ENCODE measurements around the gene COPA. TPM values are rescaled to one million over a fixed set of nuclear protein-coding genes. Genes with fewer than 3 reads are reported as not detected.
"Not testable (repeated sequence)": the region's sequence is repeated elsewhere in the genome, so short reads cannot be mapped to it uniquely, and the experiment has no call there.

Gene COPA
- 295 and 322 TPM in 2 replicates for total RNA-seq

DNA sequence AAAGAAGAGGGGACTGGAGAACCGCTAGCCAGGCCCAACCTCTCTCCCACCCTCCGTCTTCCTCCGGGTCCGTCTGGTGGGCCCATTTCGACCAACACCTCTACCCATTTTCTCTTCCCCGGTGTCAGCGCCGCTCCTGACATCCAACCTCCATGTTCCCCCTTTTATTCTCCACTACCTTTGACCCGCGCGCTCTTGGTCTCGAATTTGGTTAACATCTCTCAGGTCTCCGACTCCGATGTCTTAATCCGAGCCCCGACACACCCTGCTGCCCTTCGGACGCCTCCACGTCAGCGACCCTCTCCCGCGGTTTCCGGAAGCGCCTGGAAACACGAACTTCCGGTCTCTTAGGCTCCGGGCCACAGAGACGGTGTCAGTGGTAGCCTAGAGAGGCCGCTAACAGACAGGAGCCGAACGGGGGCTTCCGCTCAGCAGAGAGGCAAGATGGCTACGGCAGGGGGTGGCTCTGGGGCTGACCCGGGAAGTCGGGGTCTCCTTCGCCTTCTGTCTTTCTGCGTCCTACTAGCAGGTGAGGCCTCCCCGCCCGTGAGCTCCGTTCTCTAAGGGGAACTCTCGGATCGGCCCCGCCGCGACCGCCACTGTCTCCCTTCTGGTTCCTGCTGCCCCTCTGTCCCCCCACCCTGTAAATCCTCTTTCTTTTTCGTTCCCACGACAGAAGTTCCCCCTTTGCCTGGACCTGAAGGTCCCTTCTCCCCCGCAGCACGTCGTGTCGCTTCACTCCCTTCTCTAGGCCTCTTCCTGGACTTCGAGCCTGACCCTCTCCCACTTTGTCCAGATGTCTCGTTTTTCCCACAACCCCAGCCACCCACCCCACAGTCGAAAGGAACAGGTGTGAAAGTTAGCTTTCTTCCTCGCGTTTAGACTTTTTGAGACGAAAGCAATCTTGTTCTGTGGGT is at the start of gene COPA, which contains the start of gene NCSTN:
COPA (minus strand) TSS at position 298 of the 917 bp plus-strand sequence; CDS start at position 218, 80 bp downstream.
NCSTN (plus strand) TSS at position 431 of the 917 bp plus-strand sequence; CDS start at position 445, 14 bp downstream.
- TF ChIP-seq, protein P1, sequence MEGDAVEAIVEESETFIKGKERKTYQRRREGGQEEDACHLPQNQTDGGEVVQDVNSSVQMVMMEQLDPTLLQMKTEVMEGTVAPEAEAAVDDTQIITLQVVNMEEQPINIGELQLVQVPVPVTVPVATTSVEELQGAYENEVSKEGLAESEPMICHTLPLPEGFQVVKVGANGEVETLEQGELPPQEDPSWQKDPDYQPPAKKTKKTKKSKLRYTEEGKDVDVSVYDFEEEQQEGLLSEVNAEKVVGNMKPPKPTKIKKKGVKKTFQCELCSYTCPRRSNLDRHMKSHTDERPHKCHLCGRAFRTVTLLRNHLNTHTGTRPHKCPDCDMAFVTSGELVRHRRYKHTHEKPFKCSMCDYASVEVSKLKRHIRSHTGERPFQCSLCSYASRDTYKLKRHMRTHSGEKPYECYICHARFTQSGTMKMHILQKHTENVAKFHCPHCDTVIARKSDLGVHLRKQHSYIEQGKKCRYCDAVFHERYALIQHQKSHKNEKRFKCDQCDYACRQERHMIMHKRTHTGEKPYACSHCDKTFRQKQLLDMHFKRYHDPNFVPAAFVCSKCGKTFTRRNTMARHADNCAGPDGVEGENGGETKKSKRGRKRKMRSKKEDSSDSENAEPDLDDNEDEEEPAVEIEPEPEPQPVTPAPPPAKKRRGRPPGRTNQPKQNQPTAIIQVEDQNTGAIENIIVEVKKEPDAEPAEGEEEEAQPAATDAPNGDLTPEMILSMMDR (IDR thresholded peaks at IDR 0.05; ENCODE audit: insufficient read depth, low read depth, low read length) = no peak
- DNase-seq (ENCODE audit: low read depth) = peak; percentile 98
- H3K4me3 ChIP-seq (ENCODE audit: low read depth, low read length) = peak within 1 kb of the TSS; percentile 96

DNA sequence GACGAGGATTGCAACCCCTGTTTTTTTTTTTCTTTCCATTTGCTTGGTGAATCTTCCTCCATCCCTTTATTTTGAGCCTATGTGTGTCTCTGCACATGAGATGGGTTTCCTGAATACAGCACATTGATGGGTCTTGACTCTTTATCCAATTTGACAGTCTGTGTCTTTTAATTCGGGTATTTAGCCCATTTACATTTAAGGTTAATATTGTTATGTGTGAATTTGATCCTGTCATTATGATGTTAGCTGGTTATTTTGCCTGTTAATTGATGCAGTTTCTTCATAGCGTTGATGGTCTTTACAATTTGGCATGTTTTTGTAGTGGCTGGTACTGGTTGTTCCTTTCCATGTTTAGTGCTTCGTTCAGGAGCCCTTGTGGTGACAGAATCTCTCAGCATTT is 45.4 kb upstream of the COPA start:
- H3K4me3 ChIP-seq (ENCODE audit: low read depth, low read length); DNase-seq (ENCODE audit: low read depth): not testable (repeated sequence)

GRCh38 chr1:160384812-160385211 is 41.8 kb upstream of the COPA start:
- H3K4me3 ChIP-seq (ENCODE audit: low read depth, low read length); DNase-seq (ENCODE audit: low read depth): not testable (repeated sequence)

- DNase-seq (ENCODE audit: low read depth) = no peak
- TF ChIP-seq, protein P1 (IDR thresholded peaks at IDR 0.05; ENCODE audit: insufficient read depth, low read depth, low read length) = no peak
- no peak overlapping the region for H3K4me3 ChIP-seq (ENCODE audit: low read depth, low read length)
Observed at GRCh38 chr1:160377585-160378206, 34.6 kb upstream of the COPA start.

- H3K4me3 ChIP-seq (ENCODE audit: low read depth, low read length) = no peak overlapping the region
- TF ChIP-seq, protein P1 (IDR thresholded peaks at IDR 0.05; ENCODE audit: insufficient read depth, low read depth, low read length) = peak; percentile 98
- DNase-seq (ENCODE audit: low read depth) = peak; percentile 76
Observed at GRCh38 chr1:160376525-160377131, 33.6 kb upstream of the COPA start.

DNA sequence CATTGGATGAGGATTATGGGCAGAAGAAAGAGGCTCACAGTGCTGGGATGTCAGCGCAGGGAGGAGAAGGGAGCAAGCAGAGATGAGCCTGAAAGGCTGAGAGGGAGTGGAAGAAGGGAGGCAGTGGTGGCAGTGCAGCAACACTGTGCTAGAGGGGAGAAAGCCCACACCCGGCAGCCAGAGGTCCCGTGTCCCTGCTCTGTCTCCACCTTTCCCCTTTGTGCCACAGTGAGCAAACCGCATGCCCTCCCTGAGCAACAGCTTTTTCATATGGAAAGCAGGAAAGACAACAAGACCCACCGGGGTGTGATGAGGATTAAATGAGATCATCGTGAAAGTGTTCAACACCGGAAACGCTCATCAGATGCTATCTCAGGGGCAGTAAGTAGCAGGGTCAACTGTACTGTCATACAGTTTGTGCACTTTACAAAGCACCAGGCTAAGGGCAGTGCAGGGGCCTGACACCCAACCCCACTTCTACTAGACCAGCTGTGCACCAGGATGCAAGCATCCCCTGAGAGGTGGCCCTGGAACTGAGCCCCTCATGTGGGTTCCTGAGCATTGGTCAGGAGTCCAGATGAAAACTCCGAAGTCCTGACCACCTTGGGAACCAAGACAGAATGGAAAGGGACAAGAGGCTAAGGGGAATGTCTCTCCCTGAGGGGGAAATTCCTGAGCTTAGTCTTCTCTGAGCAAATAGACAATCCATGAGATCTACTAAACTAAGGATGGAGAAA is 32.9 kb upstream of the COPA start:
- DNase-seq (ENCODE audit: low read depth) = peak; percentile 37
- TF ChIP-seq, protein P1 (IDR thresholded peaks at IDR 0.05; ENCODE audit: insufficient read depth, low read depth, low read length) = no peak

GRCh38 chr1:160374306-160375110 is 31.5 kb upstream of the COPA start:
- TF ChIP-seq, protein P1 (IDR thresholded peaks at IDR 0.05; ENCODE audit: insufficient read depth, low read depth, low read length) = no peak
- H3K4me3 ChIP-seq (ENCODE audit: low read depth, low read length) = no peak overlapping the region
- no peak for DNase-seq (ENCODE audit: low read depth)

More for the DNA sequence above, 32.9 kb upstream of the COPA start:
- no peak overlapping the region for H3K4me3 ChIP-seq (ENCODE audit: low read depth, low read length)
